ENCODE results near the gene C19orf81.

Gene C19orf81

GRCh38 chr19:50686310-50687032 lies 37.2 kb downstream of the C19orf81 start:
- DNase-seq = no peak

- DNase-seq = no peak
These were observed 39.5 kb downstream of the C19orf81 start for GRCh38 chr19:50688766-50689165.

- no peak for DNase-seq
These were observed 41.2 kb downstream of the C19orf81 start for GRCh38 chr19:50690439-50690838.

DNA sequence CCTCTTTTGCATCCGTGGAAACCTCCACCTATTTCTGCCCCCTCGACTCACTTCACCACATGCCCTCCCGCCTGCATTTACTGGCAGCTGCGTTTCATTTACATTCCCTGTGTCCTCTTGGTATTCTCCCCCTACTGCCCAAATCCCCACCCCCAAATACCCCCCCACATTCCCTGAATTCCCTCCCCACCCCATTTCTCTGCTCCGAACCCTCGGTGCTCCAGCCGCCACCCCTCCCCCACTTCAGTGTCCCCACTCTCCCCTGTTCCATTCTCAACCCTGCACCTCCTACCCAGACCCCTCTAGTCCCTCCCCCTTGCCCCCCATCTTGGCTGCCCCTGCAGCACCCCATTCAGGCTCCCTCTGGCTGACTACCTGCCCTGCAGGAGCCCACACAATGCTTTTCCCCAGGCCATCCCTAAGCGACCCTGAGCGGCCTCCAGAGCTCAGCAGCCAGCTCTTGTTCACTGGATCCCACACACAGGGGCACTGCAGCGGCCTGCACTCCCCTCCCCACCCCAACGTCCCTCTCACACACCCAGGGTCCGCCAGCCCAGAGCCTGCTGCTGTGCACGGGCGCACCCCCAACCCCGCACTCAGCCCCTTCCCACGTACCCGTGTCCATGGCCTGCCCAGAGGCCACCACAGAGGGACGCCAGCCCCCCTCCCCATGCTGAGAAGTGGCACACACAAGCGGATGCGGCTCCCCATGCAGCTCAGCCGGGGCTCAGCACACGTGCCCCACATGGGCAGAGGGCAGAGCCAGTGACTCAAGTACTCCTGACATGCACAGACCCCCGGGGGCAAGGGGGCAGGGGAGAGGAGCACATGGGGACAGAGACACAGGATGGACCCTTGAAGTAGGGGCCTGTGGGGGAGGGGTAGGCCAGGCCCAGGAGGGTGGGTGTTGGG lies 44.1 kb downstream of the C19orf81 start:
- DNase-seq = no peak

- no peak for DNase-seq
These were observed 45.5 kb downstream of the C19orf81 start for GRCh38 chr19:50694815-50695145.

DNA sequence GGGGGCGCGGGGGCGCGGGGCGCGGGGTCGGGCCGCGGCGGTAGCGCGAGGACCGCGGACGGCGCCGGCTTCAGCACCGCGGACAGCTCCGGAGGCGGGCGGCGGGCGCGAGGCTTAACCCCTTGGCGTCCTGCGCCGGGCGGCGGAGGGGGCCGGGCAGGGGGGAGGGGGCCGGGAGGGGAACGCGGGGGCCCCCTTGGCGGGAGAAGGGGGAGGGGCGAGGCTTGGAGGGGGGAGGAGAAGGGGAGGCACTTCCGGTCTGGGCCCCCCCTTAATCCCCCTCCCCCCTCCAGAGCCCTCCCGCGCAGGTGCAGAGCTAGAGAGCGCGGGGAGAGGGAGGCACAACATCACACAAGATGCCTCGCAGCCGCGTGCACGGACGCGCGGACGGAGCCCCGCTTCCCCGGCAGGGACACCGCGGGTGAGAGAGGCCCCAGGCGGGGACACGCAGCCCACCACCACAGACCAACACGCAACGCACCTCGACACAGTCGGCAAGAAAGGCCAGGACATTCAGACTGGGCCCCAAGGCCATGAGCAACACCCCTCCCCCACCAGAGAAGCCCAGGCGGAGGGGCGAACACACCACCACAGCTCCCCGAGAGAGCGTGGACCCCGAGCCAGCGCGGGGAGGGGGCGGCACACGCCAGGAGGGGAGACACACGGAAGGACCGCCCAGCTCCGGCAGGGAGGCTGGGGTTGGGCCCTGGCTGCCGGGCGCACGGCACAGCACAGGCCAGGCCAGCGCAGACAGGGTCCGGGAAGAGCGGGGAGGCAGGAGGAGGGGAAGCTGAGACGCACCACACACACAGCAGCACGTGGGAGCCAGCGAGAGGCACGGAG lies 46.2 kb downstream of the C19orf81 start:
- DNase-seq = no peak

- no peak for DNase-seq
These were observed 46.8 kb downstream of the C19orf81 start for GRCh38 chr19:50696094-50696483.

GRCh38 chr19:50697414-50698124 lies 48.3 kb downstream of the C19orf81 start:
- DNase-seq = no peak

DNA sequence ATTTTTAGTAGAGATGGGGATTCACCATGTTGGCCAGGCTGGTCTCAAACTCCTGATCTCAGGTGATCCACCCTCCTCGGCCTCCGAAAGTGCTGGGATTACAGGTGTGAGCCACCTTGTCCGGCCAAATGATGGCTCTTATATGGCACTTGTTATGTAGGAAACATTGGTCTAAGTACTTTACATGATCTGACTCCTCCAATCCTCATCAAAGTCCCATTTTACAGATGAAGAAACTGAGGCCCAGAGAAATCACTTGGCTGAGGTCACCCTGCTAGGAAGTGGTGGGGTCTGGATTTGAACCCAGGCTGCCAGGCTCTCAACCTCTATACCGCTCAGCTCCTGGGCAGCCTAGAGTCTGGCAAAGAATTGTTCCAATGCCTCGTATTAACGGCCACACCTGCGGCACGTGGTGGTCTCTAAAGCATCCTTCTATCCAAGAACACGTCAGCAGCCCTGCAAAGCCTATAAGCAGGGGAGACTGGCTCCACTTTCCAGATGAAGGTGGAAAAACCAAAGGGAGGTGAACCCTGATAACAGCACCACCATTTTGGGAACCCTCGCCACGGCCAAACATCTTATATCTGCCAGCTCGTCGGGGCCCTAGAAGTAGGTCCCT lies 52.2 kb downstream of the C19orf81 start:
- DNase-seq = no peak

GRCh38 chr19:50702158-50702870 lies 53.1 kb downstream of the C19orf81 start:
- DNase-seq = no peak

GRCh38 chr19:50702871-50703829 lies 53.9 kb downstream of the C19orf81 start:
- no peak for DNase-seq

GRCh38 chr19:50703915-50704796 lies 54.9 kb downstream of the C19orf81 start:
- no peak for DNase-seq

GRCh38 chr19:50705422-50706019 lies 56.3 kb downstream of the C19orf81 start:
- no peak for DNase-seq

DNA sequence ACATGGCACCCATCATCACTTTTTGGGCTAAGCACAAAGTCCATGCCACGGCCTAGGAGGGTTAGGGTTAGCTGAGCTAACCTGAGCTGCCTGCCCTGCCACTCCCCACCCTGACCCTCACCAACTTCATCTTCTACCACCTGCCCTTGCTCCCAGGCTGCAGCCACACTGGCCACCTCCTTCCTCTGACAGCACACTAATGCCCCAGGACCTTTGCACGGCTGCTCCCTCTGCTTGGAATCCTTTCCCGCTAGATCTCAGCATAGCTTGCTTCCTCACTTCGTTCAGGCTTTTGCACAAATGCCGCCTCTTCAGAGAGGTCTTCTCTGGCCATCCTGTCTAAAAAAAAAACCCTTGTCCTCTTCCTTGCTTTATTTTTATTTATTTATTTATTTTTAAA lies 57.1 kb downstream of the C19orf81 start:
- no peak for DNase-seq

- no peak for DNase-seq
These were observed 59.1 kb downstream of the C19orf81 start for GRCh38 chr19:50708179-50708879.

Measured in GOT3 (cell line).